Embryonic facial prominence (tissue), 1 donor: ENCODE measurements around the gene MEN1.
"Not testable (repeated sequence)": the region's sequence is repeated elsewhere in the genome, so short reads cannot be mapped to it uniquely, and the experiment has no call there.

Experiments
- DNase-seq: peaks from one replicate; pipeline ENCODE4 v3.0.0-alpha.2; 2016; ENCODE audit errors: extremely low spot score

The MEN1 gene

DNA sequence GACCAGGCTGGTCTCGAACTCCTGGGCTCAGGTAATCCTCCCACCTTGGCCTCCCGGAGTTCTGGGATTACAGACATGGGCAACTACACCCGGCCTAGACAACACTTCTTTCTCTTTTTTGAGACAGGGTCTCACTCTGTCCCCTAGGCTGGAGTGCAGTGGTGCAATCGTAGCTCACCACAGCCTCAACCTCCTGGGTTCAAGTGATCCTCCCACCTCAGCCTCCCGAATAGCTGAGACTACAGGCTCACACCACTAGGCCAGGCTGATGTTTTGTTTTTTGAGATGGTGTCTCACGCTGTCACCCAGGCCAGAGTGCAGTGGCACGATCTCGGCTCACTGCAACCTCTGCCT, 35.4 kb upstream of the MEN1 start:
- DNase-seq: not testable (repeated sequence)

DNA sequence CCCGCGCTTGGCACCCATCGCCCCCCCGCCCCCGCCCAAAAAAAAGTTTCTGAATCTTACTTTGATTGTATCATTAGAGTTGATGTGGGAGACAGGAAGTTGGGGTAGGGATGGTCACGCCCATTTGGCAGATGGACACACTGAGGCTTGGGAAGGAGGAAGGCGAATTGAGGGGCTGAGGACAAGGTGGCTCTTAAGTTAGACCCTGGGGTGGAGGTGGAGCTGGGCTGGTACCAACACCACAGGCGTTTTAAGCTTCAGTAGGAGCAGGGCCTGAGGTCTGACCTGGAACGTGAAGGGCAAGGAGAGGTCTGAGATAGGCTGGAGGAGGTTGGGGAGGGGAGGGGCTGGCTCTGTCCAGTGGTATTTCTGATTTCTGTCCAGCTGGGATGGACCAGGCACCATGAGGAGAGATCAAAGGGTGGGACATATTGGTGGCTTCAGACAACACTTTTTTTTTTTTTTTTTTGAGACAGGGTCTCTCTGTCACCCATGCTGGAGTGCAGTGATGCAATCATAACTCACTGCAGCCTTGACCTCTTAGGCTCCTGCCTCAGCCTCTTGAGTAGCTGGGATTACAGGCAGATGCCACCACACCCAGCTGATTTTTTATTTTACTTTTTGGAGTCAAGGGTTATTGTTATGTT, 34.9 kb upstream of the MEN1 start:
- DNase-seq: no peak

DNA sequence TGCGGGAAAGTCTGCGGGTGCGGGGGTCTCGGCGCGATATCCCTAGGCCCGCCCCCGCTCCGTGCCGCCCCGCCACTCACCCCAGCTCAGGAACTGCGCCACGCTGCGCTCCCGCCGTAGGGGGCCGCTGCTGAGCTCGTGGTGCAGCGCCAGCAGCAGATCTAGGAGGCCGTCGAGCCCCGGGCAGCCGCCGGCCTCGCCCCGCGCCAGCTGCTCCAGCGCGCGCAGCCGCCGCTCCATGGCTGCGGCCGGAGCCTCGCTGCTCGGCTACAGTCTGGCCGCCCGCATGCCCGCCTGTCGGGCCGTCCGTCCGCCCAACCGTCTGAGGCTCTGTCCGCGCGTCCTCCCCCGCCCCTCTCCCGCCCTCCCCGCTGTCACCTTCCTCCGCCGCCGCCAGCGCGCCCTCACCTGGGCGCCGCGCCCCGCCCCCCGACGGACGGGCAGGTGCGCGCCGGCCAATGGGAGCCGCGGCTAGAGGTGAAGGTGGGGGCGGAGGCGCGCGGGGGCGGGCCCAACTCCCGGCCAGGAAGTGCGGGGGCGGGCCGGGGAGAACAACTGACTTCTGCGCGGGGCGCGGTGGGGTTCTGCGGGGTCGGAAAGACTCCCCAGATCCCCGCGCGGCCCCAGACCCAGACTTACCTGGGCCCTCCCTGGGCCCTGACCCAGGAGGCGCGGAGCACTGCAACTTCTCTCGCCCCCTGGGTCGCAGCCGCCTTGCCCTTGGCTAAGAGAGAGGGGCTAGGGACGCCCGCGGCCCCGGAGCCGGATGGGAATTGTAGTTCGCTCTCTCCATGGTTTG, 34.2 kb upstream of the MEN1 start, which contains the start of gene CDC42BPG:
CDC42BPG (minus strand) TSS at position 324 of the 799 bp plus-strand sequence; CDS start at position 240, 84 bp downstream.
- no peak for DNase-seq

DNA sequence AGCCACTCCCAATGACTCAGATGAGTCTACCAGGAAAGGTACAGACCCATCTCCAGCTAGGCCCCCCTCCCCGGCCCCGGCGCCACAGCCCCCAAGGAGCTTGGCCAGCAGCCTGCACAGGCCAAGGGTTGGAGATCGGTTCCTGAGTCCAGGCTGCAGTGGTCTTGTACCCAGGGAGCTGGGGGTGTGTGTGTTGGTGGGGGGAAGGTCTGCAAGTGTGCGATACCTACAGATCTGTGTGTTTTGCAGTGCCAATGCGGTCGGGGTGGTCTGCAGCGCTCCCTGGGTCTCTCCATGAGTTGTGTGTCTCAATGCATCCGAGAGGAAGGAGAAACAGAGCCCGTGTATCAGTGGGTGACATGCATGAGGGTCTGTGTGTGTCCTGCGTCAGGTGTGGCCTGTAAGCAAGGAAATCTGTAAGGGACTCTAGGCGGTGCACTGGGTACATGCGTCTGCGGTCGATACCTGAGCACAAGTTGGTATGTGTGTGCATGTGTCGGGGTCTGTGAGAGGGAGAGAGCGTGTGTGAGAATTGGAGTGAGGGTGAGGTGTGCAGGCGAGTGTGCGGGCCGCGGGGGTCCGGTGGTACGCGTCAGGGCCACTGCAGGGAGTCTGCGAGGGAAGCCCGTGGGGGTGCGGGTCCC, 33.5 kb upstream of the MEN1 start:
- DNase-seq: no peak

DNA sequence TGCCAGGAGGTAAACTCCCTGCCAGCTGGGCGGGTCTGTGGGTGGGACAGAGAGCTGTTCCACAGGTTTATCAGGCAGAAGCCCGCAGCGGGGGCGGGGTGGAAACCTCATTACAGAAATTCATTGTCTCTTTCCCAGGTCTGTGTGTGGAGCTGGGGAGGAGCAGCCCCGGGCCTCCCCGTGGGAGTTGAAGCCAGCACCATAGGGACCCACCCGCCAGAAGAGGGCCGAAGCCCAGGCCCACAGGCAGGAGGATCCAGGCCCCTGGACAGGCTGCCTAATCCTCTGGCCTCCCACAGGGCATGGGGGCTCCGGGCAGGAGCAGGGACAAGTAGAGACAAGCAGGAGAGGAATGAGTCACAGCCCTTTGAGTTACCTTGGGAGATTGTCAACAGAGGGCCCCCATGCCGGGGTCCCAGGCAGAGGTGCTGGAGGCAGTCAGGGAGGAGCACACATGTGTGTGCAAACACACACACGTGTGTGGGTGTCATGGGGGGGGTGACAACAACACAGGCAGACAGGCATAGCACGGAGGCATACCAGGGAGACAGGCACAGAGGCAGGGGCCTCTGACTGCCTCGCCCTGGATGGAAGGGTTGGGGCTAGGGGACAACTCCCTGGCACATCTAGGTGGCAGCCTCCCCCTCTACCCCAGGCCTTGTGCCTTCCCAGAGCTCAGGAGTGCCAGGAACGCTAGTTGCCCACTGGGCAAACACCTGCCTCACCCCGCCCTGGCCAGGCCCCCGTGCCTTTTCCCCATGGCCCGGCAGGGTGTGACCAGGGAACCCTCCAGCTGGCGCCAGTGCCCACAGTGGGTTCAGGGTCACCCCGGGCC, 32.7 kb upstream of the MEN1 start:
- no peak for DNase-seq

DNA sequence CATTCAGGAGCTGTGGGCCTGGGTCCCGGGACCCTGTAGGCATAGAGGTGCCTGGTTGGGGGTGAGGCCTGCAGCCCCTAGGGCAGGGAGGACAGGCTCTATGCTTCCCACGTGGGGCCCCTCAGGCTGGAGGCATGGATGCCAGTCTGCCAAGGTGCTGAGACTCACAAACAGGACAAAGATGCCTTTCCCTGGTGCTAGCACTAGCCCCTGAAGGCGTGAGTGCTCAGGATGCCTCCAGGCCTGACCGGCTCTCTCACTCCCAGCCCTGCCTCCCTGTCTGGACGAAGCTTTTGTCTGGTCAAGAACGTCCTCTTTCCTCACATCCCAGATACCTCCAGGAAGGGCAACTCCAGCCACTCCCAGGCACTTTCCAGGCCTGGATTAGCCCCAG, 32.0 kb upstream of the MEN1 start:
- no peak for DNase-seq

DNA sequence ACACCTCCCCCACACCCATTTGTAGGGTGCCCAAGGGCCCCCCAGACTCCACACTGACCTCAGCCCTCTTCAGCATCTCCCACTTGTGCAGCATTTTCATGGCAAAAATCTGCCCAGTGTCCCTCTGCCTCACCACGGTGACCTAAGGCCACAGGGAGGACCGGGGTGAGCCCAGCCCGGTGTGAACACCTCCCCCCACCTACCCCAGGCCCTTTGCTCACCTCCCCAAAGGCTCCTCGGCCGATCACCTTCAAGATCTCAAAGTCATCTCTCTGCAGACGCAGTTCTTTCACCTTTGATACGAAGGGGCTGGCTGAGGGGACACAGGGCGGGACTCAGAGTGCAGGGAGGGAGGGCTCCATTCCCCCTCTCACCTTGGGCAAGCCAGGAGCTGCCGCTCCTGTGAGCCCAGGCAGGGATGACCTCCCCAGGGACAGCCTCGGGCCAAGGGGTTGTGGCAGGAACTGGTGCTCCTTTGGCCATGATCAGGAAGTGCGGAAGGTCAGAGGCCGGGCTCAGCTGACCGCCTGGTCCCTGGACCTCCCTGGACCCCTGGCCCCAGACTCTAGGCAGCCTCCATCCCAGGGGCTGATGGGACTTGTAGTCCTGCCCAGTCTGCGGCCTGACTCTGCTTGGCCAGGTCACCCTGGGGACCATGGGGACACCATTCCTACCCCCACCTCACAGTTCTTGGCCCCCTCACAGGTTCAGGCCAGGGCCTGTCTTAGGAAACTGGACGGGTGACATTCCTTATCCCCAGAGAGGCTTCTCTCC, 31.4 kb upstream of the MEN1 start:
- DNase-seq: no peak

DNA sequence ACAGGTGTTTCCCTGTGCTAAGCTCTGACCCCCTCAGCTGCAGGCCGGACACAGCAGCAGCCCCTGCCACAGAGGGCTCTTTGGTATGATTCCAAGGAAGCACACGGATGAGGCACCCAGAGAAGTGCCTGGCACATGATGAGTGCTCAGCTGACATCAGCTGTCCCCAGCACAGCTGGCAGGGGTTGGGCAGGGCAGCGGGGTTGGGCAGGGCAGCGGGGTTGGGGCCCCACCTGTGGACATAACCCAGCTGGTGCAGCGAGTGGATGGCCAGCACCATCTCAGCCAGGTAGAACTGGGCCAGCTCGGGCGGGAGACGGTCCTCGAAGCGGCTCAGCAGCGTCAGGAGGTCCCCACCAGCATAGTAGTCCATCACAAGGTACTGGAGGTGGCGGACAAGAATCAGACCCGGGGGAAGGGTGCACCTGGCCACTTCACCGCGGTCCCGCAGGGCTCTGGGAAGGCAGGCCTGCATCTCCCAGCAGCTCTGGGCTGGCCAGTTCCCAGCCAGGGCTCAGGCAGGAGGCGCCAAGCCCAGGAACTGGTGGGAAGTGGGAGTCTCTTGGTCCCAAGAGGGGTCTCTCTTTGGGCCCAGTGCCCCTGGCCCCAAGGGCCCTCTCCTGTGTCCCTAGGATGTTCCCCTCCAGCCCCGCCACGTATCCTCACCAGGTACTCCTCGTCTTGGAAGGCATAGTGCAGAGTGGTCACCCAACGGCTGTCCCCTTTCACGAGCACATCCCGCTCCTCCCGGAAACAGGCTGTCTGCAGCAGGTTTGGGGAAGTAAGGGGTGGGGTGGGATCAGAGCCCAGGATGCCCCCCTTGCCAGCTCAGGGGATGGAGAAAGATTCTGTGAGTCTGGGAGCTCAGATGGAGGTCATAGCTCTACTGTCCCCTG, 29.8 kb upstream of the MEN1 start:
- no peak for DNase-seq

DNA sequence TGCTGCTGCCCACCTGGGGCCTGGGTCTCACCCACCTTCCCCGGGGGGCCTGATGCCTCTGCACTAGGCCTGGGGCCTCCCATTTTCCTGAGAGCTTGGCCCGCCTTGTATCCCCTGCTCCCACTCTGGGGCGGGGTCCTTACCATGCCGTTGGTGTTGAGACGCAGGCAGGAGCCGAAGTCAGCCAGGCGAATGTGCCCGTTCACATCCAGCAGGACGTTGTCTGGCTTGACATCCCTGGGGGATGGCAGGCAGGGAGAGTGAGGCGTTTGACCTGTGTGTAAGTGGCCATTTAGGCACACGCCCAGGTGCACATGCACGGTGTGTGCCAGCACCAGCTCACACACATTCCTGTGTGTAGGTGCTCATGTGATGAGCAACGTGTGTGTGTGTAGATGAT, 29.0 kb upstream of the MEN1 start:
- no peak for DNase-seq

DNA sequence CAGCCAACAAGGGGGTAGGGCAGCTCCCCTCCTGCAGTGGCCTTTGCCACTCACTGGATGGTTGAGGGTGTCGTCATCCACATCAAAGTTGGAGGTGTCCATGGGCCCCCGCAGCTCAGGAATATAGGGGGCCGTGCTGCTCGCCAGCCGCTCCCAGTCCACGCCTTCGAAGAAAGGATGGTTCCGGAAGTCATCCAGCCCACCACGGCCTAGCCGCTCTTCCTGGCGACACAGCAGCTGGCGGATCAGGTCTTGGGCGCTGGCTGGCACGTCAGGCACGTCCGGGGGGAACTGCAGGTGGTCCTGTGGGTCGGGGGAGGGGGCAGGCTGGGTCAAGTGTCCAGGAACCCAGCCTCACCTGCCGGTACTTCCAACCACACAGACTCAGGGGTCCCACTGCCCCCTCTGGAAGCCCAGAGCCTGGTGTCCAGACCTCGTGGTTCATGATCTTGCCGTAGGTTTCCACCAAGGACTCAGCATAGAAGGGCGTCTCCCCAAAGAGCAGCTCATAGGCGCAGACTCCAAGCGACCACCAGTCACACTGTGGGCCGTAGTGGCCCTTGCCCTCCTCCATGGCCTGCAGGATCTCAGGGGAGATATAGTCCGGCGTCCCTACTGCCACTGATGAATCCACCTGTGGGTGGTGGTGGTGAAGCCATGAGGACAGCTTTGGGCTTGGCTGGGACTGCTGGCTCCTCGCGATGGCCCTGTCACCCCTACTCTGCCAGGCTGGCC, 28.4 kb upstream of the MEN1 start:
- DNase-seq: no peak

DNA sequence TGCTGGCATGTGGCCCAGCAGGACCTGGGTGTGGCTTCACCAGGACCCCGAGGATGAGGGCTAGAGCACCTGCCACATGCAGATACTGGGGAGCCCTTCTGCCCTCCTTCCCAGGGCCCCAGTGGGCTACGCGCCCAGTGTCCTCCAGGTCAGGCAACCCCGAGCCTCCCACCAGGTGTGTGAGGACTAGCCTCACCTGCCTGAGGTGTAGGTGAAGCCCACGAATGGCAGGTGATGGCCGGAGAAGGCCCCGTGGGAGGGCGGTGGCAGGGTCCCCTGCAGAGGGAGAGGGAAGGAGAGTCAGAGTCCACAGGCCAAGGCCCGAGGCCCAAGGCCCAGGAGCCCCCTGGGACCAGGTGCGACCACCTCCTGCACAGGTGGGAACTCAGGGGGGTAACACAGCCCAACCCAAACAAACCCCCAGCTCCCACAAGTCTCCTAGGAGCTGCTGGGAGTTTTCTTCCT, 27.6 kb upstream of the MEN1 start:
- DNase-seq: no peak

DNA sequence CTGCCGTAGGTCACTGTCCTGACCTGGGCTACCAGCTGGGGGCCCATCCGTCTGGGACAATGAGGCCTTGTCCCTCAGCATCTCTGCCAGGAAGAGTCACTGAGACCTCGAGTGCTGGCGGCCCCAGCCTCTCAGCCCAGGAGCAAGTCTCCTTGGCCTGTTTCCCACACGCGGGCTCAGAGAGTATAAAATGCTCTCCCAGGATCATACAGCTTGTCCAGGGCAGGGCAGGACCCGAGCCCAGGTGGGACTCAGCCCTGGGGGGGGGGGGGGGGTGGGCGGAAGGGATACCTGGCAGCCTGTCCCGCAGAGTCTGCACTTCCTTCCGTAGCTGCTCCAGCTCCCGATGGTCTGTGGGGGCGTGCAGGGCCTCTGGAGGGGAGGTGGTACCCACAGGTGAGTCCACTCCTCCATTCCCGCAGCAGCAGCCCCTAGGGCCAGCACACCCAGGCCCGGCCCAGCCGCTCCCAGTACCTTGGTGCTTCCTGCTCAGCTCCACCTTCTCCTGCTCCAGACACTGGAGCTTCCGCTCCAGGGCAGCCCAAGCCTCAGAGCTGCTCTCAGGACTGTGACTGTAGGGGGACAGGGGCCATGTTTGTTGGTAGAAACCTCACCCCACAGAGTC, 26.2 kb upstream of the MEN1 start:
- DNase-seq: no peak

DNA sequence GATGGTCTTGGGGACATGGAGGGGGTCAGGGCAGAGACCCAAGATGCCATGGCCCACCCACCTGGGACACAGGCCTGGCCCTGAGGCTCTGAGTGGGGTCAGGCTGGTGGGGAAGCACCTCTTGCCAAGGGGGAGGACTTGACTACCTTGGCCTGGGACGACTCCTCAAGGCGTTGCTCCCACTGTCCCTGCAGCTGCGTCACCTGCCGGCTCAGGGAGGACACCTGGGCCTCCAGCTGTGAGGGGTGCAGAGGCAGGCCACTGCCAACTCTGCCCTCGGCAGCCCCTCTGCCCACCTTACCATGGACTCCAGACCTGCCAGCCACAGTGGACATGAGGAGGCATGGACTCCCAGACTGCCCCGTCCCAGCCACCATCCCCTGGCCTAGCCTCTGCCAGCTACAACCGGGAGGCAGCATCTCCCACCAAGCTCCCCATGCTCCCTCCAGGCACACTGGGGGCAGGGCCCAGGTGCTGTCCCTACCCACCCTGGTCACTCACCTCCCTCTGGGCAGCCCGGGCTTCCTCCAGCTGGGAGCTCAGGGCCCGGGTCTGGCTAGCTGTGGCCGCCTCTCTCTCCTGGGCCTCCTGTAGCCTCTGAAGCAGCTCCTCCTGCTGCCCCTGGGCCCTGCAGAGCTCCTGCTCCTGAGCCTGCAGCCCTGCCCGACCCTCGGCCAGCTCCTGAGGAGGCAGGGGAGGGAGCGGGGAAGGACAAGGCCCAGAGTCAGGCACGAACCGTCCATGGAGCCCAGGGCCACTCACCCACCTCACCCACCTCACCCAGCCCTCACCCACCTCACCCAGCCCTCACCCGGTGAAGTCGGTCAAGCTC, 25.5 kb upstream of the MEN1 start:
- no peak for DNase-seq

DNA sequence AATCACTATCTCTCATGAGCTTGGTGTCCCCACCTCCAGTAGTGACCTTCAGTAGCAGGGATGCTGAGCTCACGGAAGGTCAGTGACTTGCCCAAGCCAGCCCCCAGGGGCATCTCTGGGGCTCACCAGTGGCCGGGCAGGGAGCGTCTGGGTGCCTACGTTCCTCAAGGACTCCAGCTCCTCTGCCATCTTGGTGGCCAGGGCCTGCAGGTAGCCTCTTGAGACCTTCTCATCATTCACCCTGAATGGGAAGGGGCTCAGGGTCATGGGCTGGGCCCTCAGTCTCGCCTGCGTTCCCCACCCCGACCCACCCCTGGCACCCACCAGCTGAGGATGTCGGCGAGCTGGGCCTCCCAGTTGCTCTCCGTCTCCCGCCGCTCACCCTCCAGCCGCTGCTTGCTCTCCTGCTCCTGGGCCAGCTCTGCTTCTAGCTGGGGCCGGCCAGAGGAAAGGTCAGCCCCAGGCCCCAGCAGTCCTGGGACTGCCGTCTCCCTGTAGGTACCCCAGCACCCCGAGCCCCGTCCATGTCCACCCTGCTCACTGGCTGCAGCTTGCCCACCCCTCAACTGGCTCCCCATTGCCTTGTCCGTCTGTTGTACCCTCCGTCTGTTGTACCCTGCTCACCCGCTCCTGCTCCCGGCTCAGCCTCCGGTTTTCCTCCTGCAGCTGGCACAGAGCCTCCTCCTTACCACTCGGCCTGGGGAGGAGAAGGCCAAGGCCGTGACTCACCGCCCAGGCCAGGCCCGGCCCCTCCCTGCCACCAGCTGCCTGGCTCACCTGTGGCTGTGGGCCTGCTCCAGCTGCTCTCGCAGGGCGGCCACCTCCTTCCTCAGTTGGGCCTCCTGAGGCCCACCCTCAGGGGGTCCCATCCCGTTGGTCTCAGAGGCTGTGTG, 24.6 kb upstream of the MEN1 start:
- DNase-seq: no peak

DNA sequence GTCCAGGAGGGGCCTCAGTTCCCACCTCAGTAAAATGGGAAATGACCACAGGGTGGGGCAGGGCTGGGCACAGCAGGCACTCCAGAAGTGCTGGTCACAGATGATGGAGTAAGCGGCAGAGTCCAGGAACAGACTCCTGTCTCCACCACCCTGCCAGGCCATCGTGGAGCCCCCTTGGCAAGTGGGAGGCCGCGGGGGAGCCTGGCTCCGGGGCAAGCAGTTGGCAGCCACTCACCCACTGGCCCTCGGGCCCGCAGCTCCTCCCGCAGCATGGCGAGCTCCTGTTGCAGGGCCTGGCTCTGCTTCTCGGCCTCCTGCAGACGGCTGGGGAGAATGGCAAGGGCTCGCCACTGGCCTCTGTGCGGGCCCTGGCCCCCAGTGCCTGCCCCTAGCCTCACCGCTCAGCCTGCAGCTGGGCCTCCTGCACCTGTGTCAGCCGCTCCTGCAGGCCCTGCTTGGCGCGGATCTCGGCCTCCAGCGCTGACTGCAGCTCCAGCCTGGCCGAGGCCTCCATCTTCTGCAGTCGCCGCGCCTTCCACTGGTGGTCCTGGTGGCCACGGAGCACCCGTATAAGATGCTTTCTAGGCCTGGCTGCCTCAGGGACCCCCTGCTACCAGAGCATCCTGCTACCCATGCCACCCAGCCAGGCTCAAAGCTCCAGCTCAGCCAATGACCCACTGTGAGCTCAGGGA, 23.8 kb upstream of the MEN1 start:
- DNase-seq: no peak

DNA sequence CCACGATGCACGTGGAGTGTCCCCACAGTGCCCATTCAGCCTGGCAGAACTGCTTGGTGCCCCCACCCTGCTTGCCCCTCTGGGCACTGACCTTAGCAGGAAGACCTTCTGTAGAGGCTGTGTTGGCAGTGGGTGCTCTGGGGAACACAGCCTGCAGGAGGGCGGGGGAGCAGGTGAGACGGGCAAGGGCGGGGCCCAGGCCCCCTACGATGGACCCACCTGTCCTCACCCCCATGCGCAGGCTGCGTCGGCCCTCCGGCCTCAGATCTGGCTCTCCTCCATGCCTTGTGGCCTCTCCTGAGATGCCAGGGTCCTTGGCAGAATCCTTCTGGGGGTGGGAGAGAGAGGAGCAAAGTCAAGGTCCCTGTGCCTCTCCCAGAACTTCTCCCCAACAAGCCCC, 23.2 kb upstream of the MEN1 start:
- no peak for DNase-seq

DNA sequence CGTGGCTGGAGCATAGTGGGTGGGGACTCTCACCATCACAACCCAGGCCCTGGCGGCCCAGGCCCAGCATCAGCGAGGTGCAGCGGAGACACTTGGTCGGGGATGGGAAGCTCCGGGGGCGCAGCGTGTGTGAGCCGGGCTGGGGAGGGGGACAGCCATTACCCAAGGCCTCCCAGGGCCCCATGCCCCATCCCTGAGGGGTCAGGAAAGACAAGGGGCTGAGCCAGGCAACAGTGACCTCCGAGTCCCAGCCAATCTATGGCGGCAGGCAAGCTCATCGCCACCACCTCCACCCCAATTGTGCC, 22.8 kb upstream of the MEN1 start:
- DNase-seq: no peak
